ENCODE data around the gene EMILIN2.
A peak's percentile ranks its signal among the peaks of the same experiment; 100 is the strongest.

EMILIN2 gene

GRCh38 chr18:2918761-2919550 is 72.2 kb downstream of the EMILIN2 start:
- DNase-seq: no peak

DNA sequence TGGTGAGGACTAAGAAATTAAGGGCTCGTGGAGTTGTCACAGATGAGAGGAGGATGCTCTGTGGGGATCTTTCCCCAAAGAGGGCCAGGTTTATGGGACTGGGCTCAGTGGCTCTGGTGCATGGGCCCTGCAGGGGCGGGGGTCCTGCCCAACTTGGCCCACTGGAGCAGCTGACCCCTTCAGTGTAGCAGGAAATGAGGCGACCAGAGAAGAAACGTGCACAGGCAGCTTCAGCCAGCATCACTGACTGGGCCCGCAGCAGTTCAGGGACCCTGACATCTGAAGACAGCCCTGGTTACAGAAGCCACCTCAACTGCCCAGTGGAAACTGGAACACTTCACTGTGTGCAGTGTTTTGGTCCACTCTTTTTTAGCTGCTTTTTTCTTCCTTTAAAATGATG is 72.8 kb downstream of the EMILIN2 start:
- DNase-seq: no peak

GRCh38 chr18:2920027-2920426 is 73.2 kb downstream of the EMILIN2 start:
- no peak for DNase-seq

GRCh38 chr18:2920546-2921343 is 73.9 kb downstream of the EMILIN2 start:
- DNase-seq: no peak

GRCh38 chr18:2921778-2922177 is 75.0 kb downstream of the EMILIN2 start:
- no peak for DNase-seq

GRCh38 chr18:2923464-2923863 is 76.7 kb downstream of the EMILIN2 start:
- peak; percentile 55 for DNase-seq

DNA sequence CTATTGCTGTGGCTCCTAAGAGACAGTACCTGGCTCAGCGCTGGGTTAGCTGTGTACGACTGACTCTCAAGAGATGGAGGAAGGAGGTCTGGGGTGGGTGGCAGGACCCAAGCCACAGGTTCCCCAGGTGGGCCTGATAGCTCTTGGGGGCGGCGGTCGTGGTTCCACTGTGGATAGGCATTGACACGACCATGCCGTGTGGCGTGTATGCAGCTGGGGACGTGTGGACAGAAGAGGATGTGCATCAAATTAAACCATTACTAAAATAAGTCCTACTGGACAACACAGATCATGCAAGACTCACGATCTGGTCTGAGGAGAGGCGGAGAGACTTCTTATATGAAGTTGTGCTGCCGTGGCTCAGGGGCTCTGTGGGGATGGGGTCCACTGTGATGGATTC is 78.1 kb downstream of the EMILIN2 start:
- DNase-seq: no peak

- no peak for DNase-seq
Observed at GRCh38 chr18:2926528-2926927, 79.7 kb downstream of the EMILIN2 start.

GRCh38 chr18:2927745-2928144 is 80.9 kb downstream of the EMILIN2 start:
- no peak for DNase-seq

DNA sequence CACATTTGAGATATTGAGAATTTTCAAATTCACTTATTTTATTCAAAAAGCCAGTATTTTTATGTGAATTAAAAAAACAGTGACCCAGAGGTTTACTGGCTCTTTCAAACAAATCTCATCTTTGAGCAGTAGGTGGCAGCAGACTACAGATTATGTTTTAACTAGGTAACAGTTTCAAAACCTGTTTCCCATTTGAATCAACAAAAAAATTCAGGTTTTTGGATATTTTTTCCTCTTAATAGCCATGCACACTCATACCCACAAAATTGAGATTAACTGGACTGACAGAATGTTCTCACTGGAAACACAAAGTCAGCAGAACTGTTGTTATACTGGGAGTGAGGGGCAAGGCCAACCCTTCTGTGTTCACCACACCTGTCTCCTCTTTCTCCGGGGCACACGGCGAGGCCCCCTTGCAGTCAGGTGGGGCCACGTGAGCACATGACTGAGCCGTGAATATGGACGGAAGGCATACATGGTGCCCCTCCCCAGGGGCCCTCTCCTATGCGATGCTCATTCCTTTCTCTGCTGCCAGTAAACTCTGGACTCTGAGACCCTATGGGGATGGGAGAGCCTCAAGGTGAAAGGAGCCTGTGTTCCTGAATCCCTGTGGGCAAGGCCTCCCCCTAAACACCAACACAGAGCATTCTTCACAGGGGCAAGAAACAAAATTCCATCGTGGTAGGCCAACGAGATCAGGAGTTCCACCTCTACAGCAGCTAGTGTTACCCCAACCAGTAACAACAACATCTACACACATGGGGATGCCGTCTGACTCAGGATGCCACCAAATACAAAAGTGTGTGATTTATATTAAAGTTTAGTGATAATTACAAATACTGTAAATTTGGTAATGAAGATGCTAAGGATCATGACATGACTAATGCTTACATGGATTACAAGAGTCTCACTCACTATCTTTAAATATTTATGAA is 85.7 kb downstream of the EMILIN2 start:
- DNase-seq: peak; percentile 89

- DNase-seq: no peak
Observed at GRCh38 chr18:2933995-2934394, 87.2 kb downstream of the EMILIN2 start.

GRCh38 chr18:2935438-2936192 is 88.8 kb downstream of the EMILIN2 start:
- DNase-seq: no peak

- peak; percentile 98 for DNase-seq
Observed at GRCh38 chr18:2939317-2939716, 92.5 kb downstream of the EMILIN2 start.

DNA sequence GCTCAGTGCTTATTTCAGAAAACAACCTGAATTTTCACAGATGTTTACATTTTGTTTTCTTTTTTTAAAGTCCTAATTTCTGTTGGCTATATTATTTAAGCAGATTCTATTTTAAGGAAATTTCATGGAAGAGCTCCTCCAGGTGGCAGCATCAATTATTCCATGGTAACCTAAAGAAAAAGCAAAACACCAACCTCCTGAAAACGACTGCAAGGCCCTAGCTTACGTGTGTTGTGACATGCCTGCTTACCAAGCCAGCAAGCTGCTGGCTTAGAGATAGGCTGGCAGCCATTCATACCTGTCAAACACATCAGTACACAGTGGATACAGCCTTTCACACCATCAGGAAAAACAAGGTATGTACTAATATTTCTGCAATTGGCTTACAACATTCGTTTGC is 101.2 kb downstream of the EMILIN2 start:
- DNase-seq: peak; percentile 73

DNA sequence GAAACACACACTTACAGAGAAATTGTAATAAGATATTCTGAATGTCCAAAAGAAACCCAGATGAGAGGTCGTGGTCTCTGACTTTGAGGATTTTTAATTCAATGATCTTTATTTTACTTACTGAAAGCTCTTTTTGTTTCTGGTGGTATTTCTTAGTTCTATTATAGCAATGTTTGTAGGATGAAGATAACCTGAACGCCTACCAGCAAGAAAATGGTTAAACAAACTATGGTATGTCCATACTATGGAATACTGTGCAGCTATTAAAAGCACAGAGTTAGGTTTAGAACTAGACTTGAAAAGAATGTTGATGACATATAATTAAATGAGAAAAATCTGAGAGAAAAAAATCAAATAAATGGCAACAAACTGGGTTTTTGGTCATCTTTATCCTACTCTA is 105.8 kb downstream of the EMILIN2 start:
- DNase-seq: no peak

GRCh38 chr18:2953935-2954653 is 107.3 kb downstream of the EMILIN2 start:
- no peak for DNase-seq

- no peak for DNase-seq
Observed at GRCh38 chr18:2954869-2955645, 108.3 kb downstream of the EMILIN2 start.

- DNase-seq: no peak
Observed at GRCh38 chr18:2956056-2956455, 109.2 kb downstream of the EMILIN2 start.

- no peak for DNase-seq
Observed at GRCh38 chr18:2958819-2959298, 112.1 kb downstream of the EMILIN2 start.

DNA sequence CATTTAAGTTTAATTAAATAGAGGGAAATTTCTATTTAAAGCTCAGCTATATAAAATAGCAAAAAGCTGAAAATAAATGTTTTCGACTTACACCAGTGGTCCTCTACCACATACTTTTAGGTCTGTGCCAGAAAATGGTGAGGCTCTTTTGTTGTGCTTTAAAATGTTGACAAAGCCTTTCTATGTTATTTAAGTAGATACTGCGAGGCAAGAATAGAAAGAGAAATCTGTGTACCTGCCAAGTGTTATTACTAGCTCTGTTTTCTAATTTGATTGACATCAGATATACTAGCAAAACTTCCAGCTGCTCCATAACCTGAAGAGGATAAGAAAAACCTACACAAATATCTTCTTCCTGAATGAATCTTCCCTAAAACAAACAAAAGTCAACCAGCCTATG is 112.5 kb downstream of the EMILIN2 start:
- DNase-seq: no peak
